Fibroblast of the aortic adventitia (primary cell): Measurements from ENCODE around the gene GALK2. TPM values are rescaled to one million over a fixed set of nuclear protein-coding genes. Genes with fewer than 3 reads are reported as not detected.
"Not testable (repeated sequence)": the region's sequence is repeated elsewhere in the genome, so short reads cannot be mapped to it uniquely, and the experiment has no call there.

Experiments used
- DNase-seq: peaks from one replicate; pipeline ENCODE4 v3.0.0-alpha.2; 2010; ENCODE audit warnings: low read depth
- H3K4me3 ChIP-seq: 2 replicates; pipeline ENCODE4 v1.5.1; 2011; ENCODE audit warnings: low read depth, mild to moderate bottlenecking, control low read depth, low read length, moderate library complexity
- total RNA-seq: library from RNA; depleted of rRNA; stranded (reverse); fragments of >200 nt; gene quantifications from 2 replicates; pipeline ENCODE4 v1.2.3, GENCODE V29; 2012; ENCODE audit warnings: low replicate concordance
- TF ChIP-seq, protein P1 (sequence below): IDR thresholded peaks from 2 replicates; pipeline ENCODE4 v1.5.1; 2011; ENCODE audit warnings: mild to moderate bottlenecking, low read length, control low read depth, inconsistent platforms; ENCODE audit not compliant: insufficient read depth

GALK2 gene
- total RNA-seq, 1 donor = 30.9 TPM

DNA sequence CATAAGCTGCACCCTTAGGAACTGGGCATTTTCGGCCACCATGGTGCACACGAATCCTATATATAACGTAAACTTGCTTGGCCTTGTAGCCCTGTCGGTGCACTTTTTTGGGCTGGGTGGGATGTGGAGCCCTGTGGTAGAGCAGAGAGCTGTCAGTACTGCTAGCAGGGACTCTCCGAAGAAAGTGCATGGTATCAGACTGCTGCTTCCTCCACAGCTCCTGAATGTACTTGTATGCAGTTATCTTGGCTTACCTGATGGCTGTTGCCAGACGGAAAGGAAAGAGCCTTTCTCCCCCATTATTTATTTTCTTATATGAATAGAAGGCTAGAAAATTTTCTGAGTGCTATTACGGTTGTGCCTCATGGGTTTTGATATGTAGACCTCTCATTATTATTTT lies 8.4 kb downstream of the GALK2 start:
- TF ChIP-seq, protein P1, sequence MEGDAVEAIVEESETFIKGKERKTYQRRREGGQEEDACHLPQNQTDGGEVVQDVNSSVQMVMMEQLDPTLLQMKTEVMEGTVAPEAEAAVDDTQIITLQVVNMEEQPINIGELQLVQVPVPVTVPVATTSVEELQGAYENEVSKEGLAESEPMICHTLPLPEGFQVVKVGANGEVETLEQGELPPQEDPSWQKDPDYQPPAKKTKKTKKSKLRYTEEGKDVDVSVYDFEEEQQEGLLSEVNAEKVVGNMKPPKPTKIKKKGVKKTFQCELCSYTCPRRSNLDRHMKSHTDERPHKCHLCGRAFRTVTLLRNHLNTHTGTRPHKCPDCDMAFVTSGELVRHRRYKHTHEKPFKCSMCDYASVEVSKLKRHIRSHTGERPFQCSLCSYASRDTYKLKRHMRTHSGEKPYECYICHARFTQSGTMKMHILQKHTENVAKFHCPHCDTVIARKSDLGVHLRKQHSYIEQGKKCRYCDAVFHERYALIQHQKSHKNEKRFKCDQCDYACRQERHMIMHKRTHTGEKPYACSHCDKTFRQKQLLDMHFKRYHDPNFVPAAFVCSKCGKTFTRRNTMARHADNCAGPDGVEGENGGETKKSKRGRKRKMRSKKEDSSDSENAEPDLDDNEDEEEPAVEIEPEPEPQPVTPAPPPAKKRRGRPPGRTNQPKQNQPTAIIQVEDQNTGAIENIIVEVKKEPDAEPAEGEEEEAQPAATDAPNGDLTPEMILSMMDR = no peak
- no peak overlapping the region for H3K4me3 ChIP-seq
- no peak for DNase-seq

DNA sequence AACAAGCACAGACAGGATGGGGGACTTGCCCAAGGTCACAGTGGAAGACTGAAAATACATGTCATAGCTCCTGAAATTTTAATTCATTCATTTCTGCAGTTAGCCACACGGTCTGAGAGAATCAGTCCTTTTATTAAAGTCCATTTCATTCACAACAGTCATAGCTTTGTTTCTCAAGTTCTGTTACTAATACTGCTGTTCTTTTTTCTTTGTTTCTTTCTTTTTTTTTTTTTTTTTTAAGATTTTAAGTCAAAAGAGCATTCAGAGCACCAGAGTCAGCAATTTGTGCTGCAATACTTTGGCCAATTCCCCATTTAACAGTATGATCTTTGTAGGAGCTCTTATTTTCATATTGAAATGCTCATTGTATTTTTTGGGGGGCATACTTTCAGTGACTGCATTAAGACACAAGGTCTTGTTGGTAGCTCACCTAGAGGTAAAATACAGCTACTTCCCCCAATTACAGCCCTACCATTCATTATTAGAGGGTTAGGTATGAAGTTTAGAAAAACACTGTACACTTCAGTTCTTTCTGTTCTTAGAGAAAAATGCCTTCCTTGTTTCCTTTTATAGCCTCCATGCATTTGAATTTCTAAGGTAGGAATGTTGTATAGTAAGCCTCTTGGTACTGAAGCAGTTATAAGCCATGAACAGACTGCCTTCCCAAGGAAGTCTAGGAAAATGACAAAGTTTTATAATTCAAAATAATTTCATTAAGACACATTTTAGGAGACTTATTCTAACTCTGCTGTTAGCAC lies 9.6 kb downstream of the GALK2 start:
- no peak for DNase-seq
- TF ChIP-seq, protein P1 = no peak
- no peak overlapping the region for H3K4me3 ChIP-seq

- TF ChIP-seq, protein P1 = no peak
- DNase-seq = no peak
- no peak overlapping the region for H3K4me3 ChIP-seq
These were observed 12.1 kb downstream of the GALK2 start for GRCh38 chr15:49182128-49182527.

- H3K4me3 ChIP-seq, DNase-seq: not testable (repeated sequence)
These were observed 13.7 kb downstream of the GALK2 start for GRCh38 chr15:49183741-49184140.

DNA sequence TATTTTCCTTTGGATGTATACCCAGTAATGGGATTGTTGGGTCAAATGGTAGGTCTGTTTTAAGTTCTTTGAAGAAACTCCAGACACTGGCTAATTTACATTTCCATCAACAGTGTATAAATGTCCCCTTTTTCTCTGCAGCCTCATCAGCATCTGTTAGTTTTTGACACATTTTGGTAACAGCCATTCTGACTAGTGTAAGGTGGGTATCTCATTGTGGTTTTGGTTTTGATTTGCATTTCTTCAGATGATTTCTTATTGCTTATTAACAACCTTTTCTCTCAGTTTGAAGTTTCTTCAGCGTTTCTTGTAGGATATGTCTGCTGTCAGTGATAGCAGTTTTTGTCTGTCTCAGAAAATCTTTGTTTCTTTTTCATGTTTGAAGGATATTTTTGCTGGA lies 15.4 kb downstream of the GALK2 start:
- DNase-seq = no peak
- H3K4me3 ChIP-seq = no peak overlapping the region
- TF ChIP-seq, protein P1 = no peak

GRCh38 chr15:49187549-49188245 lies 17.6 kb downstream of the GALK2 start:
- TF ChIP-seq, protein P1 = no peak
- peak; percentile 22 for DNase-seq
- H3K4me3 ChIP-seq = no peak overlapping the region

GRCh38 chr15:49188933-49189332 lies 18.9 kb downstream of the GALK2 start:
- TF ChIP-seq, protein P1 = no peak
- no peak for DNase-seq
- no peak overlapping the region for H3K4me3 ChIP-seq
